GM12878 (cell line): ENCODE results near the gene LYSMD2. TPM values are rescaled to one million over a fixed set of nuclear protein-coding genes. Genes with fewer than 3 reads are reported as not detected.

Source experiments
- ATAC-seq: fragments of 200-7000 bp; cut with Tn5 transposase; 3 replicates; pipeline ENCODE4 v1.9.1; 2020; ENCODE audit warnings: mild to moderate bottlenecking, moderate library complexity
- BruUV-seq: library from RNA; stranded (reverse); fragments of 400-500 nt; replicated peaks from 2 replicates; lab custom pipeline; 2021; lab: Mats Ljungman, UMichigan
- CTCF ChIA-PET: fragments of 300-600 bp; sonication (Branson Sonifier 250); formaldehyde crosslinking; extraction: SDS; loops from one replicate; lab custom pipeline; 2021; ENCODE audit warnings: inconsistent platforms; lab: Yijun Ruan, JAX
- POLR2A ChIA-PET: fragments of 350-600 bp; formaldehyde crosslinking; extraction: SDS; loops from one replicate; lab custom pipeline; 2021; ENCODE audit warnings: inconsistent platforms; lab: Charles Lee
- RAD21 ChIA-PET: fragments of 300-600 bp; sonication (Branson Sonifier 250); formaldehyde crosslinking; loops from one replicate; lab custom pipeline; 2023; ENCODE audit warnings: antibody characterized with exemption; ENCODE audit not compliant: unreplicated experiment; lab: Charles Lee
- SMC1A ChIA-PET: fragments of 300-600 bp; sonication (Branson Sonifier 250); formaldehyde crosslinking; loops from one replicate; lab custom pipeline; 2023; ENCODE audit not compliant: unreplicated experiment, uncharacterized antibody; lab: Charles Lee
- DNase-seq: peaks from one replicate; pipeline ENCODE4 v3.0.0-alpha.2; 2011; ENCODE audit warnings: low read depth, low spot score
- FAIRE-seq: peaks from 3 replicates; lab custom pipeline; 2011; peaks lifted over from hg19 to GRCh38; lab: Jason Lieb, UNC
- H2AFZ ChIP-seq: 2 replicates; pipeline ENCODE4 v1.6.0; 2011; ENCODE audit warnings: low read depth, low read length, control low read depth; ENCODE audit not compliant: control insufficient read depth
- H3K27ac ChIP-seq: 2 replicates; pipeline ENCODE4 v1.5.1; 2011; ENCODE audit warnings: control low read depth; ENCODE audit not compliant: control insufficient read depth, insufficient read depth
- H3K27me3 ChIP-seq, 2 experiments: replicated peaks in 1 of 2; 2 replicates each; pipeline versions ENCODE4 v1.6.0 to v1.6.1; 2011; ENCODE audit warnings: low read length in 1 of 2; ENCODE audit not compliant: control insufficient read depth in 2 of 2, insufficient read depth in 2 of 2
- H3K36me3 ChIP-seq, 2 experiments: 2 replicates each; pipeline ENCODE4 v1.5.1; 2011; ENCODE audit warnings: low read length in 1 of 2; ENCODE audit not compliant: control insufficient read depth in 2 of 2, insufficient read depth in 2 of 2
- H3K4me1 ChIP-seq: 2 replicates; pipeline ENCODE4 v1.6.1; 2011; ENCODE audit warnings: mild to moderate bottlenecking, low read length, moderate library complexity, mixed read lengths; ENCODE audit not compliant: control insufficient read depth, insufficient read depth
- H3K4me2 ChIP-seq: 2 replicates; pipeline ENCODE4 v1.6.0; 2011; ENCODE audit warnings: control low read depth; ENCODE audit not compliant: control insufficient read depth, insufficient read depth
- H3K4me3 ChIP-seq: fragments of 200-600 bp; sonication (generic); 2 replicates; pipeline ENCODE4 v1.5.1; 2016
- H3K79me2 ChIP-seq: 2 replicates; pipeline ENCODE4 v1.6.0; 2011; ENCODE audit warnings: low read length; ENCODE audit not compliant: control insufficient read depth, insufficient read depth
- H3K9ac ChIP-seq: 2 replicates; pipeline ENCODE4 v1.8.0; 2011; ENCODE audit warnings: low read length, control low read depth, mixed read lengths; ENCODE audit not compliant: control insufficient read depth, insufficient read depth
- H3K9me3 ChIP-seq: replicated peaks from 3 replicates; pipeline ENCODE4 v1.5.1; 2011; ENCODE audit warnings: mild to moderate bottlenecking, low read length; ENCODE audit not compliant: control insufficient read depth, insufficient read depth
- H4K20me1 ChIP-seq: 2 replicates; pipeline ENCODE4 v1.6.0; 2011; ENCODE audit not compliant: control insufficient read depth, insufficient read depth
- CEBPZ ChIP-seq: fragments of 150-350 bp; IDR thresholded peaks from 2 replicates; pipeline ENCODE4 v1.6.1; 2016; ENCODE audit warnings: low read depth, low read length
- HDAC6 ChIP-seq: fragments of 200-600 bp; sonication (generic); IDR thresholded peaks from one replicate; pipeline ENCODE4 v1.8.0; 2017; ENCODE audit warnings: antibody characterized with exemption; ENCODE audit not compliant: unreplicated experiment
- NBN ChIP-seq: fragments of 450-650 bp; IDR thresholded peaks from 2 replicates; pipeline ENCODE4 v1.6.1; 2016
- PKNOX1 ChIP-seq: fragments of 450-650 bp; IDR thresholded peaks from 2 replicates; pipeline ENCODE4 v1.6.1; 2016; ENCODE audit warnings: mild to moderate bottlenecking
- SREBF1 ChIP-seq: IDR thresholded peaks from 2 replicates; pipeline ENCODE4 v1.6.1; 2012; ENCODE audit warnings: mild to moderate bottlenecking, low read length
- TARDBP ChIP-seq: IDR thresholded peaks from 2 replicates; pipeline ENCODE4 v1.6.1; 2016; ENCODE audit warnings: borderline replicate concordance
- YY1 ChIP-seq: IDR thresholded peaks from 2 replicates; pipeline ENCODE4 v1.6.1; 2011; ENCODE audit warnings: low read depth, mild to moderate bottlenecking, low read length
- ZBTB4 ChIP-seq: fragments of 450-650 bp; formaldehyde crosslinking; IDR thresholded peaks from 2 replicates; pipeline ENCODE4 v1.4.0; 2022; ENCODE audit warnings: mild to moderate bottlenecking, moderate library complexity
- ZSCAN29 ChIP-seq: fragments of 450-650 bp; IDR thresholded peaks from 2 replicates; pipeline ENCODE4 v1.6.1; 2017; ENCODE audit warnings: mild to moderate bottlenecking, moderate library complexity
- WGBS: methylation state at CpG from one replicate; pipeline ENCODE4 v1.1.6; 2016; ENCODE audit warnings: low lambda C conversion rate; ENCODE audit not compliant: insufficient replicate concordance, insufficient coverage; ENCODE audit errors: missing lambda C conversion rate; 5-methylcytosine and 5-hydroxymethylcytosine counted together
- in situ Hi-C: fragments of 300-500 bp; cut with MboI; formaldehyde crosslinking; loops from 9 replicates; pipeline ENCODE4 v1.14.3; 2018; ENCODE audit warnings: mixed read lengths
- intact Hi-C: fragments of 100-400 bp; cut with micrococcal nuclease; formaldehyde crosslinking; loops from one replicate; pipeline ENCODE4 v1.14.2; 2022; ENCODE audit not compliant: unreplicated experiment
- polyA plus RNA-seq, 11 experiments: library from polyadenylated mRNA; depleted of rRNA in 4 of 11; unstranded in 6 of 11; stranded (reverse) in 5 of 11; fragments of >200 nt; fragmentation: Nextera tagmentation in 4 of 11; fragmentation: Illumina TruSeq in 1 of 11; extraction: Ambion mirVana in 4 of 11; extraction: Trizol in 1 of 11; gene quantifications; 1 replicate in 1 of 11; 2 replicates in 10 of 11; pipeline versions ENCODE4 v1.2.1 to v1.2.3, GENCODE V29; 2011 to 2016; ENCODE audit warnings: inconsistent platforms in 2 of 11, missing spikeins in 2 of 11, low read depth in 1 of 11
- total RNA-seq, 4 experiments: library from RNA; depleted of rRNA in 3 of 4; stranded (reverse); fragments of >200 nt in 3 of 4; fragmentation: Illumina TruSeq in 1 of 4; extraction: Trizol in 1 of 4; gene quantifications; 2 replicates each; pipeline versions ENCODE4 v1.2.1 to v1.2.3, GENCODE V29; 2013 to 2021

LYSMD2 gene
- total and polyA plus RNA-seq, 10 of the 15 experiments (the other 5 are each of a cell fraction or from before 2014, with no cell fraction given): 30.5 to 61.3 (median 45.4) TPM

GRCh38 chr15:51678096-51678495, 59.4 kb downstream of the LYSMD2 start:
- H3K27ac ChIP-seq: no peak overlapping the region
- in situ Hi-C loops: no loop called here
- no peaks in the 10 kb centered on the region for H3K9me3 ChIP-seq
- ATAC-seq: no peak
- no TSS peak for BruUV-seq
- 45% methylated on average over 2 of the region's 2 CpGs for WGBS
- no peaks in the 10 kb centered on the region for H3K36me3 ChIP-seq
- ChIA-PET SMC1A (no interaction called here), CTCF (interaction anchor here (0.7 kb wide), 1 partner anchor 520 kb away, joined by 3 read pairs; no protein-coding TSS in a partner anchor), POLR2A (no interaction called here), RAD21 (no interaction called here)
- no peak for FAIRE-seq
- H3K27me3 ChIP-seq: peaks cover 0 to 3% of the 10 kb centered on the region in 2 experiments; a peak in 1 of 4 replicates
- intact Hi-C loops: no loop called here
- no peaks in the 10 kb centered on the region for H4K20me1 ChIP-seq
- no peak for TF ChIP-seq NBN
- no peak for TF ChIP-seq HDAC6
- no peak for TF ChIP-seq TARDBP
- TF ChIP-seq ZSCAN29: no peak
- no peak for TF ChIP-seq ZBTB4 (CRISPR knock-in tag)
- no peak for TF ChIP-seq CEBPZ
- no peak for TF ChIP-seq SREBF1
- no peak for TF ChIP-seq YY1
- TF ChIP-seq PKNOX1: no peak
- H3K4me1 ChIP-seq: no peaks in the 10 kb centered on the region
- DNase-seq: no peak
- no peak overlapping the region for H2AFZ ChIP-seq
- no peak overlapping the region for H3K4me3 ChIP-seq
- no peaks in the 10 kb centered on the region for H3K79me2 ChIP-seq
- no peak overlapping the region for H3K9ac ChIP-seq
- H3K4me2 ChIP-seq: no peak overlapping the region
